SU-DHL-6 (cell line): ENCODE results near the gene PPP1R12A.

ENCODE experiments used
- H2AFZ ChIP-seq: fragments of 200-600 bp; sonication (generic); 2 replicates; pipeline ENCODE4 v1.6.1; 2014; ENCODE audit warnings: low read depth, mild to moderate bottlenecking, moderate library complexity, mixed read lengths, antibody characterized with exemption, low read length; ENCODE audit not compliant: severe bottlenecking
- H3F3A ChIP-seq: fragments of 200-600 bp; shearing (Covaris generic); 2 replicates; pipeline ENCODE4 v1.6.0; 2016; ENCODE audit warnings: antibody characterized with exemption, mild to moderate bottlenecking; ENCODE audit not compliant: insufficient read depth
- H3K27ac ChIP-seq: fragments of 200-600 bp; sonication (generic); 2 replicates; pipeline ENCODE4 v1.5.1; 2016; ENCODE audit warnings: low read depth, mild to moderate bottlenecking, low read length, moderate library complexity, mixed read lengths
- H3K27me3 ChIP-seq: fragments of 200-600 bp; sonication (generic), shearing (Covaris generic); 2 replicates; pipeline ENCODE4 v1.6.0; 2014; ENCODE audit warnings: mild to moderate bottlenecking, low read length
- H3K36me3 ChIP-seq: fragments of 200-600 bp; sonication (generic); 2 replicates; pipeline ENCODE4 v1.6.1; 2014; ENCODE audit warnings: mild to moderate bottlenecking, low read length, mixed read lengths
- H3K4me2 ChIP-seq: fragments of 300-600, 200-600 bp; shearing (Covaris generic), sonication (generic); 2 replicates; pipeline ENCODE4 v1.6.0; 2014; ENCODE audit warnings: low read length, low read depth, mild to moderate bottlenecking; ENCODE audit not compliant: poor library complexity, severe bottlenecking
- H3K4me3 ChIP-seq: fragments of 200-600 bp; sonication (generic); 2 replicates; pipeline ENCODE4 v1.5.1; 2014; ENCODE audit warnings: antibody characterized with exemption, low read length, mild to moderate bottlenecking, mixed read lengths; ENCODE audit not compliant: insufficient read depth, poor library complexity, severe bottlenecking
- H3K79me2 ChIP-seq: fragments of 200-600 bp; sonication (generic); 2 replicates; pipeline ENCODE4 v1.6.1; 2014; ENCODE audit warnings: mild to moderate bottlenecking, low read length, moderate library complexity; ENCODE audit not compliant: insufficient read depth
- H3K9ac ChIP-seq: fragments of 200-600 bp; sonication (generic); 2 replicates; pipeline ENCODE4 v1.7.0; 2014; ENCODE audit warnings: mild to moderate bottlenecking, low read length
- H3K9me2 ChIP-seq: fragments of 200-600 bp; sonication (generic); replicated peaks from 2 replicates; pipeline ENCODE4 v1.6.1; 2014; ENCODE audit warnings: low read length; ENCODE audit not compliant: insufficient read depth
- H3K9me3 ChIP-seq: fragments of 200-600 bp; sonication (generic); 2 replicates; pipeline ENCODE4 v1.6.1; 2014; ENCODE audit warnings: low read length, mixed read lengths; ENCODE audit not compliant: insufficient read depth
- H4K20me1 ChIP-seq: fragments of 200-600 bp; sonication (generic); 2 replicates; pipeline ENCODE4 v1.6.1; 2014; ENCODE audit warnings: low read depth, mild to moderate bottlenecking, antibody characterized with exemption, low read length, moderate library complexity, mixed read lengths
- EZH2phosphoT487 ChIP-seq: fragments of 200-600 bp; sonication (generic), shearing (Covaris generic); conservative IDR thresholded peaks from 2 replicates; pipeline ENCODE4 v1.6.1; 2018; ENCODE audit warnings: mild to moderate bottlenecking, antibody characterized with exemption, low read length, moderate library complexity, mixed read lengths
- TF ChIP-seq, protein P1 (sequence below): fragments of 200-600 bp; sonication (generic); IDR thresholded peaks from one replicate; pipeline ENCODE4 v1.5.1; 2017; ENCODE audit warnings: antibody characterized with exemption, mild to moderate bottlenecking, low read length, moderate library complexity; ENCODE audit not compliant: insufficient read depth, poor library complexity, severe bottlenecking

Gene PPP1R12A

GRCh38 chr12:79959484-79959883 lies 24.6 kb upstream of the PPP1R12A start:
- no peak for TF ChIP-seq EZH2phosphoT487
- TF ChIP-seq, protein P1, sequence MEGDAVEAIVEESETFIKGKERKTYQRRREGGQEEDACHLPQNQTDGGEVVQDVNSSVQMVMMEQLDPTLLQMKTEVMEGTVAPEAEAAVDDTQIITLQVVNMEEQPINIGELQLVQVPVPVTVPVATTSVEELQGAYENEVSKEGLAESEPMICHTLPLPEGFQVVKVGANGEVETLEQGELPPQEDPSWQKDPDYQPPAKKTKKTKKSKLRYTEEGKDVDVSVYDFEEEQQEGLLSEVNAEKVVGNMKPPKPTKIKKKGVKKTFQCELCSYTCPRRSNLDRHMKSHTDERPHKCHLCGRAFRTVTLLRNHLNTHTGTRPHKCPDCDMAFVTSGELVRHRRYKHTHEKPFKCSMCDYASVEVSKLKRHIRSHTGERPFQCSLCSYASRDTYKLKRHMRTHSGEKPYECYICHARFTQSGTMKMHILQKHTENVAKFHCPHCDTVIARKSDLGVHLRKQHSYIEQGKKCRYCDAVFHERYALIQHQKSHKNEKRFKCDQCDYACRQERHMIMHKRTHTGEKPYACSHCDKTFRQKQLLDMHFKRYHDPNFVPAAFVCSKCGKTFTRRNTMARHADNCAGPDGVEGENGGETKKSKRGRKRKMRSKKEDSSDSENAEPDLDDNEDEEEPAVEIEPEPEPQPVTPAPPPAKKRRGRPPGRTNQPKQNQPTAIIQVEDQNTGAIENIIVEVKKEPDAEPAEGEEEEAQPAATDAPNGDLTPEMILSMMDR = no peak
- no peak overlapping the region for H3K4me3 ChIP-seq
- H3K4me2 ChIP-seq = no peak overlapping the region

DNA sequence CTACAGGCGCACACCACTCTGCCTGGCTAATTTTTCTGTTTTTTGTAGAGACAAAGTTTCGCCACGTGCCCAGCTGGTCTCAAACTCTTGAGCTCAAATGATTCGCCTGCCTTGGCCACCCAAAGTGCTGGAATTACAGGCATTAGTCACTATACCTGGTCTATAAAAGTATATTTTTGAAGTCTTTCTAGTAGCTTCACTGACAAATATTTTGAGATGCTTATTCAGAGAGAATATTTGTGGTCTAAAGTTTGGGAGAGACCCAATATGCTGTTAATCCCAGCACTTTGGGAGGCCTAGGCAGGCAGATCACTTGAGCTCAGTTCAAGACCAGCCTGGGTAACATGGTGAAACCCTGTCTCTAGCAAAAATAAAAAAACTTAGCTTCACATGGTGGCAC lies 22.0 kb upstream of the PPP1R12A start:
- Histone ChIP-seq H3K9ac (no peak overlapping the region), H2AFZ (no peak overlapping the region), H3K4me3 (no peak overlapping the region), H3K27ac (no peak overlapping the region), H3K79me2 (no peaks in the 10 kb centered on the region), H3K36me3 (no peaks in the 10 kb centered on the region), H3K9me2 (no peaks in the 10 kb centered on the region), H3K4me2 (no peak overlapping the region), H3F3A (no peaks in the 10 kb centered on the region), H3K27me3 (no peaks in the 10 kb centered on the region), H3K9me3 (no peaks in the 10 kb centered on the region), H4K20me1 (no peaks in the 10 kb centered on the region)
- TF ChIP-seq EZH2phosphoT487 = no peak
- TF ChIP-seq, protein P1 = no peak

More at GRCh38 chr12:79959484-79959883, 24.6 kb upstream of the PPP1R12A start:
- Histone ChIP-seq H3K9me2 (no peaks in the 10 kb centered on the region), H2AFZ (no peak overlapping the region), H3K36me3 (no peaks in the 10 kb centered on the region), H3F3A (no peaks in the 10 kb centered on the region), H3K9ac (no peak overlapping the region), H3K27me3 (no peaks in the 10 kb centered on the region), H3K79me2 (no peaks in the 10 kb centered on the region), H3K9me3 (no peaks in the 10 kb centered on the region), H3K27ac (no peak overlapping the region), H4K20me1 (no peaks in the 10 kb centered on the region)

- no peak overlapping the region for H3K27ac ChIP-seq
- TF ChIP-seq EZH2phosphoT487 = no peak
- TF ChIP-seq, protein P1 = no peak
- no peak overlapping the region for H3K4me2 ChIP-seq
- no peak overlapping the region for H2AFZ ChIP-seq
- H4K20me1 ChIP-seq = no peaks in the 10 kb centered on the region
- H3F3A ChIP-seq = no peaks in the 10 kb centered on the region
- no peaks in the 10 kb centered on the region for H3K9me2 ChIP-seq
- H3K9ac ChIP-seq = no peak overlapping the region
- no peaks in the 10 kb centered on the region for H3K36me3 ChIP-seq
- H3K27me3 ChIP-seq = no peaks in the 10 kb centered on the region
- no peak overlapping the region for H3K4me3 ChIP-seq
- H3K9me3 ChIP-seq = no peaks in the 10 kb centered on the region
- H3K79me2 ChIP-seq = no peaks in the 10 kb centered on the region
These were observed 20.7 kb upstream of the PPP1R12A start for GRCh38 chr12:79955561-79955960.
